ENCODE data around the gene DPY19L1.
"Not testable (repeated sequence)": the region's sequence is repeated elsewhere in the genome, so short reads cannot be mapped to it uniquely, and the experiment has no call there.

GRCh38 chr7:34920470-34920869, 116.8 kb downstream of the DPY19L1 start:
- TF ChIP-seq, protein P1, sequence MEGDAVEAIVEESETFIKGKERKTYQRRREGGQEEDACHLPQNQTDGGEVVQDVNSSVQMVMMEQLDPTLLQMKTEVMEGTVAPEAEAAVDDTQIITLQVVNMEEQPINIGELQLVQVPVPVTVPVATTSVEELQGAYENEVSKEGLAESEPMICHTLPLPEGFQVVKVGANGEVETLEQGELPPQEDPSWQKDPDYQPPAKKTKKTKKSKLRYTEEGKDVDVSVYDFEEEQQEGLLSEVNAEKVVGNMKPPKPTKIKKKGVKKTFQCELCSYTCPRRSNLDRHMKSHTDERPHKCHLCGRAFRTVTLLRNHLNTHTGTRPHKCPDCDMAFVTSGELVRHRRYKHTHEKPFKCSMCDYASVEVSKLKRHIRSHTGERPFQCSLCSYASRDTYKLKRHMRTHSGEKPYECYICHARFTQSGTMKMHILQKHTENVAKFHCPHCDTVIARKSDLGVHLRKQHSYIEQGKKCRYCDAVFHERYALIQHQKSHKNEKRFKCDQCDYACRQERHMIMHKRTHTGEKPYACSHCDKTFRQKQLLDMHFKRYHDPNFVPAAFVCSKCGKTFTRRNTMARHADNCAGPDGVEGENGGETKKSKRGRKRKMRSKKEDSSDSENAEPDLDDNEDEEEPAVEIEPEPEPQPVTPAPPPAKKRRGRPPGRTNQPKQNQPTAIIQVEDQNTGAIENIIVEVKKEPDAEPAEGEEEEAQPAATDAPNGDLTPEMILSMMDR (conservative IDR thresholded peaks at IDR 0.05), result not testable (repeated sequence)
- not testable (repeated sequence) for TF ChIP-seq EZH2 (IDR thresholded peaks at IDR 0.05; ENCODE audit: low read depth)

All from PC-9 (cell line).